ENCODE results near the gene NEK8. TPM values are rescaled to one million over a fixed set of nuclear protein-coding genes. Genes with fewer than 3 reads are reported as not detected.

NEK8 gene
- total RNA-seq, 3 donors from 2014 or later (not counting 1 experiment from before 2014, with no cell fraction given), result 5.9 to 7.4 (median 6.8) TPM

GRCh38 chr17:28745786-28746411 lies 17.3 kb downstream of the NEK8 start:
- 89% methylated on average over 4 of the region's 4 CpGs for WGBS (ENCODE audit: insufficient coverage)
- no peaks in the 10 kb centered on the region for H3K27me3 Mint-ChIP-seq (ENCODE audit: low read depth in 2 of 2)
- Histone ChIP-seq H3K27me3 (ENCODE audit: control insufficient read depth, insufficient read depth, low read length) (no peaks in the 10 kb centered on the region), H3K4me1 (ENCODE audit: control insufficient read depth, insufficient read depth, low read length) (peaks cover 63% of the 10 kb centered on the region), H3K36me3 (ENCODE audit: control insufficient read depth, insufficient read depth, low read length) (peaks cover 15% of the 10 kb centered on the region), H3K4me3 (ENCODE audit: low read length) (no peak overlapping the region), H3K27ac (ENCODE audit: low read length) (peak overlapping the region; percentile 15), H3K9me3 (ENCODE audit: control insufficient read depth, insufficient read depth, low read length) (no peaks in the 10 kb centered on the region)
- DNase-seq (no peak), ATAC-seq (no peak)
- intact Hi-C loops (cut with micrococcal nuclease), result no loop called here
- no peaks in the 10 kb centered on the region for H3K36me3 Mint-ChIP-seq
- no peaks in the 10 kb centered on the region for H3K9me3 Mint-ChIP-seq
- TF ChIP-seq CTCF (IDR thresholded peaks at IDR 0.05), result no peak
- H3K4me3 Mint-ChIP-seq, result peak overlapping the region; percentile 21
- peaks cover 5 to 28% of the 10 kb centered on the region in 2 donors for H3K4me1 Mint-ChIP-seq
- peak overlapping the region in 1 of 2 donors; percentile 83 for H3K27ac Mint-ChIP-seq

- no peak overlapping the region for H3K4me3 ChIP-seq (ENCODE audit: low read length)
- no peak for TF ChIP-seq CTCF (IDR thresholded peaks at IDR 0.05)
- H3K9me3 ChIP-seq (ENCODE audit: control insufficient read depth, insufficient read depth, low read length), result no peaks in the 10 kb centered on the region
- intact Hi-C loops (cut with micrococcal nuclease), result no loop called here
- peaks cover 56% of the 10 kb centered on the region for H3K4me1 ChIP-seq (ENCODE audit: control insufficient read depth, insufficient read depth, low read length)
- H3K27me3 ChIP-seq (ENCODE audit: control insufficient read depth, insufficient read depth, low read length), result no peaks in the 10 kb centered on the region
- 87% methylated on average over 5 of the region's 5 CpGs for WGBS (ENCODE audit: insufficient coverage)
- peaks cover 5 to 28% of the 10 kb centered on the region in 2 donors for H3K4me1 Mint-ChIP-seq
- H3K27ac Mint-ChIP-seq, result peak overlapping the region in 1 of 2 donors; percentile 83
- H3K9me3 Mint-ChIP-seq, result no peaks in the 10 kb centered on the region
- no peaks in the 10 kb centered on the region for H3K36me3 Mint-ChIP-seq
- DNase-seq, result no peak
- peaks cover 15% of the 10 kb centered on the region for H3K36me3 ChIP-seq (ENCODE audit: control insufficient read depth, insufficient read depth, low read length)
- H3K27ac ChIP-seq (ENCODE audit: low read length), result no peak overlapping the region
- no peak overlapping the region for H3K4me3 Mint-ChIP-seq
- H3K27me3 Mint-ChIP-seq (ENCODE audit: low read depth in 2 of 2), result no peaks in the 10 kb centered on the region
- no peak for ATAC-seq
Measured at GRCh38 chr17:28746611-28747050, 18.0 kb downstream of the NEK8 start.

- Mint-ChIP-seq H3K4me3 (no peak overlapping the region), H3K36me3 (no peaks in the 10 kb centered on the region), H3K4me1 (peaks cover 5 to 28% of the 10 kb centered on the region in 2 donors), H3K27ac (peak overlapping the region in 1 of 2 donors; percentile 4), H3K9me3 (no peaks in the 10 kb centered on the region), H3K27me3 (ENCODE audit: low read depth in 2 of 2) (no peaks in the 10 kb centered on the region)
- H3K4me3 ChIP-seq (ENCODE audit: low read length), result no peak overlapping the region
- H3K27ac ChIP-seq (ENCODE audit: low read length), result no peak overlapping the region
- DNase-seq (no peak), ATAC-seq (no peak)
- no peaks in the 10 kb centered on the region for H3K27me3 ChIP-seq (ENCODE audit: control insufficient read depth, insufficient read depth, low read length)
- 83% methylated on average over 7 of the region's 7 CpGs for WGBS (ENCODE audit: insufficient coverage)
- H3K36me3 ChIP-seq (ENCODE audit: control insufficient read depth, insufficient read depth, low read length), result peaks cover 15% of the 10 kb centered on the region
- intact Hi-C loops (cut with micrococcal nuclease), result no loop called here
- H3K9me3 ChIP-seq (ENCODE audit: control insufficient read depth, insufficient read depth, low read length), result no peaks in the 10 kb centered on the region
- no peak for TF ChIP-seq CTCF (IDR thresholded peaks at IDR 0.05)
- H3K4me1 ChIP-seq (ENCODE audit: control insufficient read depth, insufficient read depth, low read length), result peaks cover 50% of the 10 kb centered on the region
Measured at GRCh38 chr17:28747051-28747691, 18.6 kb downstream of the NEK8 start.
